PC-3 (cell line): ENCODE data around the gene ADGRV1. TPM values are rescaled to one million over a fixed set of nuclear protein-coding genes. Genes with fewer than 3 reads are reported as not detected.

Source experiments
- ATAC-seq: fragments of 200-7000 bp; cut with Tn5 transposase; 2 replicates; pipeline ENCODE4 v1.9.1; 2020; ENCODE audit warnings: mild to moderate bottlenecking, moderate library complexity
- BruUV-seq: library from RNA; stranded (reverse); fragments of 400-500 nt; replicated peaks from 2 replicates; lab custom pipeline; 2021; lab: Mats Ljungman, UMichigan
- CTCF ChIA-PET: fragments of 300-600 bp; sonication (Branson Sonifier 250); formaldehyde crosslinking; loops from one replicate; lab custom pipeline; 2022; ENCODE audit warnings: antibody characterized with exemption; lab: Charles Lee
- POLR2A ChIA-PET: fragments of 300-600 bp; sonication (Branson Sonifier 250); formaldehyde crosslinking; loops from one replicate; lab custom pipeline; 2022; ENCODE audit warnings: antibody characterized with exemption; ENCODE audit not compliant: unreplicated experiment; lab: Charles Lee
- DNase-seq: peaks from one replicate; pipeline ENCODE4 v3.0.0-alpha.2; 2015
- H2AFZ ChIP-seq: fragments of 300-600 bp; sonication (generic); 2 replicates; pipeline ENCODE4 v1.6.0; 2016; ENCODE audit warnings: antibody characterized with exemption, low read length
- H3F3A ChIP-seq: fragments of 300-600 bp; sonication (generic); one replicate; pipeline ENCODE4 v1.6.0; 2017; ENCODE audit warnings: antibody characterized with exemption, low read length, control low read depth, mild to moderate bottlenecking; ENCODE audit not compliant: unreplicated experiment
- H3K27ac ChIP-seq: fragments of 300-600 bp; sonication (generic); 2 replicates; pipeline ENCODE4 v1.5.1; 2016; ENCODE audit warnings: mild to moderate bottlenecking, low read length
- H3K27me3 ChIP-seq: fragments of 300-600 bp; sonication (generic); 2 replicates; pipeline ENCODE4 v1.6.1; 2016; ENCODE audit warnings: low read length, mixed read lengths
- H3K36me3 ChIP-seq: fragments of 300-600 bp; sonication (generic); 2 replicates; pipeline ENCODE4 v1.6.1; 2016; ENCODE audit warnings: low read depth, mixed run types, low read length, mixed read lengths
- H3K4me1 ChIP-seq: fragments of 300-600 bp; sonication (generic); 2 replicates; pipeline ENCODE4 v1.5.1; 2016; ENCODE audit warnings: low read length; ENCODE audit not compliant: insufficient read depth
- H3K4me2 ChIP-seq: fragments of 300-600 bp; sonication (generic); 2 replicates; pipeline ENCODE4 v1.6.0; 2016; ENCODE audit warnings: low read length
- H3K4me3 ChIP-seq: fragments of 300-600 bp; sonication (generic); 2 replicates; pipeline ENCODE4 v1.5.1; 2016; ENCODE audit warnings: mild to moderate bottlenecking, low read length, mixed read lengths
- H3K79me2 ChIP-seq: fragments of 300-600 bp; sonication (generic); 2 replicates; pipeline ENCODE4 v1.6.1; 2017; ENCODE audit warnings: low read length, mixed read lengths
- H3K9ac ChIP-seq: fragments of 300-600 bp; sonication (generic); 2 replicates; pipeline ENCODE4 v1.6.0; 2016; ENCODE audit warnings: mild to moderate bottlenecking, low read length
- H3K9me2 ChIP-seq: fragments of 300-600 bp; sonication (generic); replicated peaks from 2 replicates; pipeline ENCODE4 v1.6.1; 2016; ENCODE audit warnings: mixed run types, low read length, mixed read lengths
- H3K9me3 ChIP-seq: fragments of 300-600 bp; sonication (generic); 2 replicates; pipeline ENCODE4 v1.6.1; 2016; ENCODE audit warnings: low read length, mixed read lengths
- H4K20me1 ChIP-seq: fragments of 300-600 bp; sonication (generic); 2 replicates; pipeline ENCODE4 v1.6.1; 2016; ENCODE audit warnings: low read length, mixed read lengths
- EZH2 ChIP-seq: fragments of 300-600 bp; sonication (generic); IDR thresholded peaks from one replicate; pipeline ENCODE4 v1.6.1; 2017; ENCODE audit warnings: antibody characterized with exemption, mild to moderate bottlenecking, low read length; ENCODE audit not compliant: unreplicated experiment
- EZH2phosphoT487 ChIP-seq: fragments of 300-600 bp; sonication (generic); IDR thresholded peaks from 2 replicates; pipeline ENCODE4 v1.6.1; 2018; ENCODE audit warnings: mild to moderate bottlenecking, antibody characterized with exemption, low read length, borderline replicate concordance
- intact Hi-C: fragments of 100-400 bp; cut with micrococcal nuclease; formaldehyde crosslinking; loops from 2 replicates; pipeline ENCODE4 v1.9.0; 2023
- total RNA-seq: library from RNA; depleted of rRNA; stranded (reverse); fragments of >200 nt; gene quantifications from 2 replicates; pipeline ENCODE4 v1.2.3, GENCODE V29; 2014
- TF ChIP-seq, protein P1 (sequence below): fragments of 300-600 bp; sonication (generic); conservative IDR thresholded peaks from 2 replicates; pipeline ENCODE4 v1.5.1; 2017; ENCODE audit warnings: antibody characterized with exemption, low read depth, mild to moderate bottlenecking, low read length

Gene ADGRV1
- total RNA-seq, 1 experiment from 2014 or later, result 22.7 TPM

DNA sequence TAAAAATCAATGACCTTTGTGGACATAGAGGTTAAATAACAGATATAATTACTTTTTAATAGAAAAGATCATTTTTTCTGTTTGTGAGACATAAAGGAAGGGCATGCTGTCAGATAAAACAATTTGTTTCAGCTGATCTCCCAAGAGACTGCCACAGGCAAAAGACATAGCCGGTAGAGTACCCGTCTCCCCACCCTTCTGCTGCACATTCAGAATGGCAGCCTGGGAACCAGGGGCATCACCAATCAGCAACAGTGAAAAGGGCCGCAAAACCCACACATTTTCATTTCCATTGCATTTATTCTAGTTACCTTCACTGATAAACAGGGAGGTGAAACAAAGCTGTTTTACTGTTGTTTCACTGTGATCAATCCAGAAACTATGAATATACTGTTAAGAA, 466.9 kb downstream of the ADGRV1 start:
- BruUV-seq, result no TSS peak
- TF ChIP-seq, protein P1, sequence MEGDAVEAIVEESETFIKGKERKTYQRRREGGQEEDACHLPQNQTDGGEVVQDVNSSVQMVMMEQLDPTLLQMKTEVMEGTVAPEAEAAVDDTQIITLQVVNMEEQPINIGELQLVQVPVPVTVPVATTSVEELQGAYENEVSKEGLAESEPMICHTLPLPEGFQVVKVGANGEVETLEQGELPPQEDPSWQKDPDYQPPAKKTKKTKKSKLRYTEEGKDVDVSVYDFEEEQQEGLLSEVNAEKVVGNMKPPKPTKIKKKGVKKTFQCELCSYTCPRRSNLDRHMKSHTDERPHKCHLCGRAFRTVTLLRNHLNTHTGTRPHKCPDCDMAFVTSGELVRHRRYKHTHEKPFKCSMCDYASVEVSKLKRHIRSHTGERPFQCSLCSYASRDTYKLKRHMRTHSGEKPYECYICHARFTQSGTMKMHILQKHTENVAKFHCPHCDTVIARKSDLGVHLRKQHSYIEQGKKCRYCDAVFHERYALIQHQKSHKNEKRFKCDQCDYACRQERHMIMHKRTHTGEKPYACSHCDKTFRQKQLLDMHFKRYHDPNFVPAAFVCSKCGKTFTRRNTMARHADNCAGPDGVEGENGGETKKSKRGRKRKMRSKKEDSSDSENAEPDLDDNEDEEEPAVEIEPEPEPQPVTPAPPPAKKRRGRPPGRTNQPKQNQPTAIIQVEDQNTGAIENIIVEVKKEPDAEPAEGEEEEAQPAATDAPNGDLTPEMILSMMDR, result no peak
- no peak for TF ChIP-seq EZH2phosphoT487
- TF ChIP-seq EZH2, result no peak
- H3K4me2 ChIP-seq, result no peak overlapping the region
- H3K4me1 ChIP-seq, result peaks cover 8% of the 10 kb centered on the region
- H3K36me3 ChIP-seq, result no peaks in the 10 kb centered on the region
- POLR2A ChIA-PET, result no interaction called here
- no peaks in the 10 kb centered on the region for H3K9me3 ChIP-seq
- H3K79me2 ChIP-seq, result no peaks in the 10 kb centered on the region
- H4K20me1 ChIP-seq, result no peaks in the 10 kb centered on the region
- intact Hi-C loops, result no loop called here
- H3K4me3 ChIP-seq, result no peak overlapping the region
- ATAC-seq (no peak), DNase-seq (no peak)
- no peak overlapping the region for H2AFZ ChIP-seq
- no peaks in the 10 kb centered on the region for H3F3A ChIP-seq
- no peak overlapping the region for H3K27ac ChIP-seq
- no peaks in the 10 kb centered on the region for H3K27me3 ChIP-seq
- CTCF ChIA-PET, result no interaction called here
- H3K9ac ChIP-seq, result no peak overlapping the region
- H3K9me2 ChIP-seq, result no peaks in the 10 kb centered on the region

DNA sequence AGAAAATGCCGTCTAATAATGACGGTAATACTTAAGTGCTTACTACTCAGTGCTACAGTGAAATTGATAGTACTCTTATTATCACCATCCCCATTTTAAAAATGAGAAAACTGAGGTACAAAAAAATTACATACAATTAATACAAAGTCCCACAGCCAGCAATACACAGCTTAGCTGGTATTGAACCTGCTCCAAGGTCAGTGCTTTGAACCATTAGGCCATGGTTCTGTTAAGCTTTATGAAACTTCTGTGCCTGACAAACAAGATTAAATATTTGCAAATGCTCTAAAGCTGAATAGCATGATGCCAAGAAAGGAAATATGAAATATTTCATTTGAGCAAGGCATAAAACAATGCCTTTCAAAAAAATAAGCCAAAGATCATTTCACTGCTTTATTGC, 467.4 kb downstream of the ADGRV1 start:
- TF ChIP-seq EZH2phosphoT487 (no peak), EZH2 (no peak)
- TF ChIP-seq, protein P1, result no peak
- intact Hi-C loops, result no loop called here
- Histone ChIP-seq H3K27ac (no peak overlapping the region), H3K36me3 (no peaks in the 10 kb centered on the region), H3K4me1 (peaks cover 13% of the 10 kb centered on the region), H4K20me1 (no peaks in the 10 kb centered on the region), H3K79me2 (no peaks in the 10 kb centered on the region), H3K4me3 (no peak overlapping the region), H3K9me2 (no peaks in the 10 kb centered on the region), H3K9me3 (no peaks in the 10 kb centered on the region), H3K9ac (no peak overlapping the region), H3K4me2 (no peak overlapping the region), H3F3A (no peaks in the 10 kb centered on the region), H3K27me3 (no peaks in the 10 kb centered on the region), H2AFZ (no peak overlapping the region)
- DNase-seq (no peak), ATAC-seq (no peak)
- POLR2A ChIA-PET, result no interaction called here
- no TSS peak for BruUV-seq
- CTCF ChIA-PET, result no interaction called here

DNA sequence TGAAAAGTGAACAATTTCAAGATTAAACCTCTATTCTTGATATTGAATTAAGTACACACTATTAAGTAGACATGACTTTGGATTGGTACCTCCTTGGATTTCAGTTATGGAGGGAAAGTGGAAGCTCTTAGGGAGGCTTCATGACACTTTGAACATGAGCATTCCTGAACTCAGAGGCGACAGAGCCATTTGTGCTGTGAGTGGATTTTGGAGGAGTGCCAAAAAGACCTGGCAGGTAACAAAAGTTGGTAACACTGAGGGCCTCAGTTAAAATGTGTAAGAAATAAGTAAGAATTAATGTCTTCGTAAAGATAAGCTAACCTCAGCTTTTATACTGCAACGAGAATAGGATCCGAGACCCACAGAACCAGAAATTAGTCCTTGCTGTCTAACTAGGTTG, 467.9 kb downstream of the ADGRV1 start:
- no peak overlapping the region for H3K27ac ChIP-seq
- BruUV-seq, result no TSS peak
- no peaks in the 10 kb centered on the region for H3K27me3 ChIP-seq
- no peak overlapping the region for H3K4me3 ChIP-seq
- intact Hi-C loops, result no loop called here
- H3K9ac ChIP-seq, result no peak overlapping the region
- H4K20me1 ChIP-seq, result no peaks in the 10 kb centered on the region
- TF ChIP-seq EZH2phosphoT487, result no peak
- TF ChIP-seq EZH2, result no peak
- TF ChIP-seq, protein P1, result no peak
- H3K36me3 ChIP-seq, result no peaks in the 10 kb centered on the region
- H3K4me1 ChIP-seq, result peaks cover 18% of the 10 kb centered on the region
- POLR2A ChIA-PET, result interaction anchor here (0.7 kb wide), 1 partner anchor 11 kb away, joined by 4 read pairs; no protein-coding TSS in a partner anchor
- DNase-seq (no peak), ATAC-seq (no peak)
- CTCF ChIA-PET, result no interaction called here
- H3K9me2 ChIP-seq, result no peaks in the 10 kb centered on the region
- no peaks in the 10 kb centered on the region for H3K9me3 ChIP-seq
- no peak overlapping the region for H3K4me2 ChIP-seq
- H3K79me2 ChIP-seq, result no peaks in the 10 kb centered on the region
- H3F3A ChIP-seq, result no peaks in the 10 kb centered on the region
- no peak overlapping the region for H2AFZ ChIP-seq
